Hippocampal formation (tissue), 2 donors: ENCODE measurements around the gene MRPS31.

ENCODE experiments used
- DNase-seq, 2 donors: peaks; one replicate each; lab custom pipeline; 2025; lab: John Stamatoyannopoulos, UW

MRPS31 gene

GRCh38 chr13:40770934-40771618, at the start of gene MRPS31:
Gene MRPS31, minus strand, starts transcription at chr13:40771190. Its CDS starts 54 bp downstream, at chr13:40771136.
- DNase-seq, result peak; percentile 89 to 93

- no peak for DNase-seq
Observed at GRCh38 chr13:40819797-40820315, 48.9 kb upstream of the MRPS31 start.

GRCh38 chr13:40818926-40819325, 47.9 kb upstream of the MRPS31 start:
- no peak for DNase-seq

GRCh38 chr13:40814803-40815202, 43.8 kb upstream of the MRPS31 start:
- DNase-seq, result no peak

- no peak for DNase-seq
Observed at GRCh38 chr13:40813667-40814454, 42.9 kb upstream of the MRPS31 start.

GRCh38 chr13:40812724-40813445, 41.9 kb upstream of the MRPS31 start:
- DNase-seq, result no peak

- DNase-seq, result no peak
Observed at GRCh38 chr13:40812102-40812501, 41.1 kb upstream of the MRPS31 start.

- no peak for DNase-seq
Observed at GRCh38 chr13:40809471-40809870, 38.5 kb upstream of the MRPS31 start.

GRCh38 chr13:40806241-40806640, 35.3 kb upstream of the MRPS31 start:
- no peak for DNase-seq

- DNase-seq, result no peak
Observed at GRCh38 chr13:40803316-40803715, 32.3 kb upstream of the MRPS31 start.

GRCh38 chr13:40801255-40802217, 30.5 kb upstream of the MRPS31 start:
- DNase-seq, result no peak

- no peak for DNase-seq
Observed at GRCh38 chr13:40800559-40800958, 29.6 kb upstream of the MRPS31 start.

- DNase-seq, result no peak
Observed at GRCh38 chr13:40799508-40799907, 28.5 kb upstream of the MRPS31 start.

- no peak for DNase-seq
Observed at GRCh38 chr13:40798380-40798779, 27.4 kb upstream of the MRPS31 start.

- DNase-seq, result no peak
Observed at GRCh38 chr13:40796649-40797048, 25.7 kb upstream of the MRPS31 start.

- no peak for DNase-seq
Observed at GRCh38 chr13:40794414-40795368, 23.7 kb upstream of the MRPS31 start.

GRCh38 chr13:40793339-40793738, 22.3 kb upstream of the MRPS31 start:
- no peak for DNase-seq

- no peak for DNase-seq
Observed at GRCh38 chr13:40792284-40793051, 21.5 kb upstream of the MRPS31 start.

GRCh38 chr13:40790154-40790616, 19.2 kb upstream of the MRPS31 start:
- no peak for DNase-seq
